Spleen (tissue), 7 donors: ENCODE data around the gene VPS51.

Source experiments
- CTCF ChIP-seq, 11 experiments: fragments of 200-600 bp in 7 of 11; fragments of 450-650 bp in 4 of 11; sonication (generic) in 4 of 11; IDR thresholded peaks in 8 of 11; conservative IDR thresholded peaks in 3 of 11; 1 replicate in 7 of 11; 2 replicates in 4 of 11; pipeline versions ENCODE4 v1.4.0 to v1.8.0; 2016 to 2021; ENCODE audit warnings: antibody characterized with exemption in 11 of 11, inconsistent platforms in 4 of 11, mild to moderate bottlenecking in 1 of 11
- POLR2A ChIP-seq, 3 donors: fragments of 450-650 bp; IDR thresholded peaks; one replicate each; pipeline ENCODE4 v1.5.1; 2017; ENCODE audit warnings: antibody characterized with exemption in 3 of 3, mild to moderate bottlenecking in 1 of 3
- POLR2AphosphoS5 ChIP-seq, 3 donors: sonication (generic); formaldehyde crosslinking; IDR thresholded peaks; one replicate each; pipeline ENCODE4 v1.5.1; 2017; ENCODE audit warnings: antibody characterized with exemption in 3 of 3
- donor health status: DM: no; HTN: no; CAD: no; lungs with moderate emphysema.
- donor health status: DM: no; HTN: no; CAD: no.
- donor health status: DM: no; HTN: no; CAD: no.

GRCh38 chr11:65058012-65058411, 38.0 kb upstream of the VPS51 start:
- no peak for TF ChIP-seq CTCF (IDR thresholded peaks at IDR 0.05 in 8 of 11, conservative IDR thresholded peaks at IDR 0.05 in 3 of 11)
- TF ChIP-seq POLR2AphosphoS5 (IDR thresholded peaks at IDR 0.05): no peak
- TF ChIP-seq POLR2A (IDR thresholded peaks at IDR 0.05): no peak
